Lower lobe of right lung (tissue), 2 donors: ENCODE data around the gene OR2A42. TPM values are rescaled to one million over a fixed set of nuclear protein-coding genes. Genes with fewer than 3 reads are reported as not detected.
A peak's percentile ranks its signal among the peaks of the same experiment; 100 is the strongest.
"Not testable (repeated sequence)": the region's sequence is repeated elsewhere in the genome, so short reads cannot be mapped to it uniquely, and the experiment has no call there.

Experiments used
- ATAC-seq, 2 donors: fragments of 200-7000 bp; cut with Tn5 transposase; one replicate each; pipeline ENCODE4 v1.9.1; 2020 to 2022; ENCODE audit warnings: mild to moderate bottlenecking in 2 of 2, moderate library complexity in 2 of 2
- DNase-seq: peaks from one replicate; pipeline ENCODE4 v3.0.0-alpha.2; 2020
- H3K27ac ChIP-seq: fragments of 200-600 bp; one replicate; pipeline ENCODE4 v1.8.0; 2022
- H3K27me3 ChIP-seq: fragments of 200-600 bp; one replicate; pipeline ENCODE4 v1.8.0; 2022; ENCODE audit warnings: low read depth
- H3K36me3 ChIP-seq: fragments of 200-600 bp; one replicate; pipeline ENCODE4 v1.8.0; 2022; ENCODE audit warnings: mild to moderate bottlenecking
- H3K4me1 ChIP-seq: fragments of 200-600 bp; one replicate; pipeline ENCODE4 v1.8.0; 2022
- H3K4me3 ChIP-seq: fragments of 200-600 bp; one replicate; pipeline ENCODE4 v1.8.0; 2022; ENCODE audit warnings: mild to moderate bottlenecking
- H3K9me3 ChIP-seq: fragments of 200-600 bp; one replicate; pipeline ENCODE4 v1.8.0; 2022
- intact Hi-C: fragments of 100-400 bp; cut with DNase I; formaldehyde crosslinking; loops from one replicate; pipeline ENCODE4 v1.11.0; 2022
- total RNA-seq: library from RNA; stranded (reverse); fragmentation: NEBNext Ultra II Directional; extraction: Animal tissue kit (Norgen Biotek cat#: 25700); gene quantifications from one replicate; pipeline ENCODE4 v1.2.1, GENCODE V29; 2021
- TF ChIP-seq, protein P1 (sequence below): fragments of 200-600 bp; IDR thresholded peaks from one replicate; pipeline ENCODE4 v1.8.0; 2022; ENCODE audit warnings: antibody characterized with exemption, mild to moderate bottlenecking
- donor health status: DM: no; HTN: yes; CAD: no; lungs with severe emphysema.

Gene OR2A42
- total RNA-seq, 1 donor from 2014 or later = not detected

DNA sequence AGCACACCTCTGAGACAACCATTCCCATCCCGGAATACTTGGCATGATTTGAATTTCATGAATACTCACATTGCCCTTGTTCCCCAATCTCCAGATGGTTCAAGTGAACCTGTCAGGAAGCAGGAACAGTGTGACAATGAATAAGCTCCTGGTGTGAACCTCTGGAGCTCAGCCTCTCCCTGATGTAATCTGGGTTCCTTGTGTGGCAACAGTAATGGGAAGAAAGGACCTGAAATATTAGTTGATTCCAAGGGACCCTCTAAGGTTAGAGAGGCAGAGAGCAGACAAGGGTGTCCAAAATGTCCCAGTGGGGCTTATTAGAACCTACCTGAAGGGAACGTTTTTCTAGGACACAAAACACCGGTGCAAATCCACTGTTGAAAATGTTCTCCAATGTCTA is 16.7 kb upstream of the OR2A42 start:
- no peak for DNase-seq
- Histone ChIP-seq H3K4me3 (no peak overlapping the region), H3K27ac (no peak overlapping the region), H3K27me3 (no peaks in the 10 kb centered on the region), H3K4me1 (peaks cover 5% of the 10 kb centered on the region), H3K9me3 (no peaks in the 10 kb centered on the region), H3K36me3 (no peaks in the 10 kb centered on the region)
- ATAC-seq = peak; percentile 38 to 41
- TF ChIP-seq, protein P1, sequence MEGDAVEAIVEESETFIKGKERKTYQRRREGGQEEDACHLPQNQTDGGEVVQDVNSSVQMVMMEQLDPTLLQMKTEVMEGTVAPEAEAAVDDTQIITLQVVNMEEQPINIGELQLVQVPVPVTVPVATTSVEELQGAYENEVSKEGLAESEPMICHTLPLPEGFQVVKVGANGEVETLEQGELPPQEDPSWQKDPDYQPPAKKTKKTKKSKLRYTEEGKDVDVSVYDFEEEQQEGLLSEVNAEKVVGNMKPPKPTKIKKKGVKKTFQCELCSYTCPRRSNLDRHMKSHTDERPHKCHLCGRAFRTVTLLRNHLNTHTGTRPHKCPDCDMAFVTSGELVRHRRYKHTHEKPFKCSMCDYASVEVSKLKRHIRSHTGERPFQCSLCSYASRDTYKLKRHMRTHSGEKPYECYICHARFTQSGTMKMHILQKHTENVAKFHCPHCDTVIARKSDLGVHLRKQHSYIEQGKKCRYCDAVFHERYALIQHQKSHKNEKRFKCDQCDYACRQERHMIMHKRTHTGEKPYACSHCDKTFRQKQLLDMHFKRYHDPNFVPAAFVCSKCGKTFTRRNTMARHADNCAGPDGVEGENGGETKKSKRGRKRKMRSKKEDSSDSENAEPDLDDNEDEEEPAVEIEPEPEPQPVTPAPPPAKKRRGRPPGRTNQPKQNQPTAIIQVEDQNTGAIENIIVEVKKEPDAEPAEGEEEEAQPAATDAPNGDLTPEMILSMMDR = no peak
- intact Hi-C loops = no loop called here

DNA sequence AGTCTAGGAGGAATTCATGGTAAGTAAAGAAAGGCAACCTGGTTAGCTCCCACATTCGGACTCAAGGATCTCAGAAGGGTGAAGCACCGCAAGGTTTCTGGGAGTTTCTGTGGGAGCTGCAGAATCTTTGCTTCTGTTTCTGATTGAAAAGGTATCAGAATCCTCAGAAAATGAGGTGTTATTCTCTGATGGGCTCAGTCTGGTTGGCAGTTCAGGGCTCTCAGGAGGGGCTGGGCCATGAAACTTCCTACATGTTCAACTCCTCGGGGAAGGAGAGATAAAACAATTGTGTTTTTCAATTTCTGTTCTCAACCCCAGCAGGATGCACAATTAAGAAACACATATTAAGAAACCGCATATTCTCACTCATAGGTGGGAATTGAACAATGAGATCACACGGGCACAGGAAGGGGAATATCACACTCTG is 16.1 kb upstream of the OR2A42 start:
- Histone ChIP-seq H3K9me3 (no peaks in the 10 kb centered on the region), H3K4me3 (no peak overlapping the region), H3K27ac (no peak overlapping the region), H3K27me3 (no peaks in the 10 kb centered on the region), H3K4me1 (peaks cover 5% of the 10 kb centered on the region), H3K36me3 (no peaks in the 10 kb centered on the region)
- ATAC-seq (no peak), DNase-seq (no peak)
- intact Hi-C loops = no loop called here
- TF ChIP-seq, protein P1 = no peak

DNA sequence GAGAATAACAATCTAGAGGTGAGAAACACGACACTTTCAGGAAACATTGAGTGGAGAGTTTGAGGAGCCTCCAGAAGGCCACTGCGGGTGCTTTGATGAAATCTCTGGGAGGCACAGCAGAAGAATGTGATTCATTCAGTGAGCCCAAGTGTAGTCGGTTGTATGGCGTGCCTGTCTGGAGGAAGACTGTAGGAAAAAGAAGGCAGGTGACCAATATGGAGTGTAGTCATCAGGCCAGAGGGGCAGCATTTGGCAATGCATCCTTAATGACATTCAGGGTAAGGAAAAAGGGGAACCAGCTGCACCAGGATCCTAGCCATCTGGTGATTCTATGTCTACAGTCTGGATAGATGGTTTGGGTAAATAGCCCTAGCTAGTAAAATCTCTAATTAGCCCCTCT is 12.9 kb upstream of the OR2A42 start:
- H3K27me3 ChIP-seq, H3K4me1 ChIP-seq, H3K36me3 ChIP-seq, H3K4me3 ChIP-seq, H3K9me3 ChIP-seq, DNase-seq, intact Hi-C loops, H3K27ac ChIP-seq: not testable (repeated sequence)
- peak in 1 of 2 donors; percentile 35 for ATAC-seq

DNA sequence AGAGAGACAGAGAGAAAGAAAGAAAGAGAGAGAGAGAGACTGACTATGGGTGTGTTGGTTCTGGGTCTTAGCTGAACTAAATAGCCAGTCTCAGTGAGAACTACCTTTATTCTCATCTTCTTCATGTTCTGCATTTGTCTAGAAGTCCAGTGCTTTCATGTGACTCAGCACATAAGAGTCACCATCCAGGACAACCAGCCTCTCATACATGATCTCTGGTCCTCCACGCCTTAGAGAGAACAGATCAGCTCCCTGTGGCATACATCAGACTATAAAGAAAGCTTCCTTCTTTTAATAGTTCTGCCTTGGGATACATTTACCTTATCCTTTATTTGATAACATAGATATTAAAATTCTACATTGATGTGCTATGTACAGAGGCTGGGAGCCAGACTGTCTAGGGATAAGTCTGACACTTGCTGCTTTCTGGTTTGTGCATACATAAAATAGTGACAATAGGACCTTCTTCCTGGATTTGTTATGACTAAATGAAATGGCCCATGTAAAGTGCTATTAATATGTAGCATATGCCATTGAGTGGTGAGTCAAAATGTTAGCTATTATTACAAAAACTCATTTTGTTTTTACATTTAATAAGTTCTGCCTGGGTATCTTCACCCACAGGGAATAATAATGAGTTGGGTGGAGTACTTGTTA is 8.4 kb upstream of the OR2A42 start:
- DNase-seq, H3K4me1 ChIP-seq, H3K27me3 ChIP-seq, H3K9me3 ChIP-seq, H3K4me3 ChIP-seq, H3K27ac ChIP-seq, ATAC-seq, H3K36me3 ChIP-seq, intact Hi-C loops: not testable (repeated sequence)

DNA sequence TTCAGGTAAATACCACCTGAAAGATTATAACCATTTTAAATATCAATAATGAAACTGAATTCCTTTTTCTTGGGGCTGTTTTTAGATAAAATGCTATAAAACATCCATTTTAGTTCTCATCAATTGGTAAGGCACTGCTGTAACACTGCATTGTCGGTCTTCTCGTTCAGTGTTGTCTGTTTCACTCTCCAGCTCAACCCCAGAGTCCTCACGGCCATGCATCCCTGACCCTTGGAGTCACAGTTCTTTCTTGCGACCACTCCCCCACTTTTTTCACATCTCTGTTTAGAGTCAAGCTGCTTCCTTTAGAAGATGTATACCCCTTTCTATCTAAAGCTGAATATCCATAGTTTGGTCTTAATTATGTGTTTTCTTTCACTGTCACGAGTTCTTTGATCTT is 7.6 kb upstream of the OR2A42 start:
- DNase-seq, ATAC-seq, H3K27ac ChIP-seq, intact Hi-C loops, H3K36me3 ChIP-seq, H3K9me3 ChIP-seq, H3K4me3 ChIP-seq, H3K4me1 ChIP-seq, H3K27me3 ChIP-seq: not testable (repeated sequence)

DNA sequence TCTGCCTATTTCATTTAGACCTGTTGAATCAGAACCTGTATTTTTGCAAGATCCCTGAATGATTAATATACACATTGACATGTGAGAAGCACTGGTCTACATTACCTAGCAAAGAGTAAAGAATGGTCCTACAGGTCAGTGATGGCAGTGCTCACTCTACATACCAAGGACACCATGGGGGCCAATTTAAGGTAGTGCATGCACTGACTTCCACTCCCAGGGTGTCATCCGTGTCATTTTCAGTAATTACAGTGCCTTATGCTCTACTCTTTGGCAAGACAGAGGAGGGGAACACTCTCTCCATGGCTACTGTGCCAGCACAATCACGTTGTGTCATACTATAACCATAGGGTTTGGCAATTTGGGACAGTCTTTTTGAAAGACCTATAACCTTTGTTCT is 6.0 kb upstream of the OR2A42 start:
- intact Hi-C loops, H3K4me3 ChIP-seq, H3K36me3 ChIP-seq, H3K9me3 ChIP-seq, H3K27me3 ChIP-seq, DNase-seq, H3K27ac ChIP-seq, H3K4me1 ChIP-seq: not testable (repeated sequence)
- peak; percentile 69 to 72 for ATAC-seq

DNA sequence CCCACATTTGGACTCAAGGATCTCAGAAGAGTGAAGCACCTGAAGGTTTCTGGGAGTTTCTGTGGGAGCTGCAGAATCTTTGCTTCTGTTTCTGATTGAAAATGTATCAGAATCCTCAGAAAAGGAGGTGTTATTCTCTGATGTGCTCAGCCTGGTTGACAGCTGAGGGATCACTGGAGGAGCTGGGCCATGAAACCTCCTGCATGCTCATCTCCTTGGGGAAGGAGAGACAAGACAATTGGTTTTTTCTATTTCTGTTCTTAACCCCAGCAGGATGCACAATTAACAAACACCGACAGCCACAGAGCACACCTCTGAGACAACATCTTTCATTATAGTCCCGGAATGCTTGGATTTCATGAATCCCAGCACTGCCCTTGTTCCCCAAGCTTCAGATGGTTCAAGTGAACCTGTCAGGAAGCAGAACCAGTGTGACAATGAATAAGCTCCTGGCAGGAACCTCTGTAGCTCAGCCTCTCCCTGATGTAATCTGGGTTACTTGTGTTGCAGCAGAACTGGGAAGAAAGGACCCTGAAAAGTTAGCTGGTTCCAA is 799 bp downstream of the OR2A42 start:
- intact Hi-C loops, DNase-seq, H3K27me3 ChIP-seq, H3K36me3 ChIP-seq, H3K4me3 ChIP-seq, H3K4me1 ChIP-seq, H3K27ac ChIP-seq, ATAC-seq, H3K9me3 ChIP-seq: not testable (repeated sequence)

DNA sequence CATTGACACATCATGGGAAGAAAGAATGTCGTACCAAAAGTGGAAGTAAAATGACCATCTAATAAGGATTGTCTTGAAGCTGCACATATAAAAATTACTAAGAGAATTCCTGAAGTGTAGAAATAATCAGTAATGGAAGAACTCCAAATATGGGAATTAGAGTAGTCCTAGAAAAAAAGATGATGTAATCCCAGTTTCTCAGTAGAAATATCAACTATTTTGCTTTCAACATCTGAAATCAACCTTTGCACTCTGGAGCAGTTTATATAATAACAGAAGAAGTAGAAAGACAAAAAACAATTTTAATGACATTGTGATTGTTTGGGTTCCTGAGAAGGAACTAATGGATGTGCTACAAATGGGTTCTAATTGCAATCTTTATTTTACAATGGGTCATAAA is 6.4 kb downstream of the OR2A42 start:
- H3K4me3 ChIP-seq, H3K36me3 ChIP-seq, H3K27me3 ChIP-seq, intact Hi-C loops, DNase-seq, ATAC-seq, H3K9me3 ChIP-seq, H3K27ac ChIP-seq, H3K4me1 ChIP-seq: not testable (repeated sequence)

DNA sequence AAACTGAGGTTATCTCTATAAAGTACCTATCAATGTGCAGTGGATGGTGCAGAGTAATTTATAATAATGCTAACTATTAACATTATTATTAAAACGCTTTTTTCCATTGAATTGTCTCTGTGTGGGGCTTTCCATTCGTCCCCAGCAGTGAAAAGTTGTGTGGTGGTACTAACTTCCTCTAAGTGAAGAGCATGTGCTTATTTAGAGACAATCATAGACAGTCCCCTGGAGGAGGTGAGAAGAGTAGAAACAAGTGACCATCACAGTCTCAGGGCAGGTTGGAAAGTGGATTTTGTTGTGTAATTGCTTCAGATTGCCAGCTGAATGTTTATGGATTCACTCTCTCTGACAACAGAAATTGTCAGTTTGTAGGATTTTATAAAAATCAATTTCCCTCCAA is 8.4 kb downstream of the OR2A42 start:
- DNase-seq, H3K36me3 ChIP-seq, H3K9me3 ChIP-seq, ATAC-seq, intact Hi-C loops, H3K4me1 ChIP-seq, H3K4me3 ChIP-seq, H3K27me3 ChIP-seq, H3K27ac ChIP-seq: not testable (repeated sequence)

DNA sequence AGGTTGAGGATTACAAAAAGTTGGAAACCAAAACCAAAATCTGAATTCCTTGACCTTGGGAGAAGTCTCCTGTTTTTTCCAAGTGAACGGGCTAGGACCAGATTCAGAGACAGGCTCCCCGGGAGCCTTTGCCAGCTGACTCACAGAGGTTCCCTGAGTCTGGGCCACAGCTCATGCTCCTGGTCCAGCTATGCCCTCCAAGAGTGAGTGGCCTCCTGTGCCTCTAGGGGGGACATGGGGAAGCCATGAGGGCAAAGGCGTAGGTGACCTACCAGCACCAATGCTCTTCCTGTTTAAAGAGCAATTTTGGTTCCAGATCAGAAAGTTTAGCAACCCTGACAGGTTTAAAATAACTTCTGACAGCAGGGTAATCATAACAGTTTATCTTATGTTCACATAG is 10.6 kb downstream of the OR2A42 start:
- peak; percentile 31 to 62 for ATAC-seq
- intact Hi-C loops, H3K36me3 ChIP-seq, H3K4me3 ChIP-seq, H3K4me1 ChIP-seq, H3K9me3 ChIP-seq, H3K27ac ChIP-seq, H3K27me3 ChIP-seq: not testable (repeated sequence)
- DNase-seq = peak; percentile 35

DNA sequence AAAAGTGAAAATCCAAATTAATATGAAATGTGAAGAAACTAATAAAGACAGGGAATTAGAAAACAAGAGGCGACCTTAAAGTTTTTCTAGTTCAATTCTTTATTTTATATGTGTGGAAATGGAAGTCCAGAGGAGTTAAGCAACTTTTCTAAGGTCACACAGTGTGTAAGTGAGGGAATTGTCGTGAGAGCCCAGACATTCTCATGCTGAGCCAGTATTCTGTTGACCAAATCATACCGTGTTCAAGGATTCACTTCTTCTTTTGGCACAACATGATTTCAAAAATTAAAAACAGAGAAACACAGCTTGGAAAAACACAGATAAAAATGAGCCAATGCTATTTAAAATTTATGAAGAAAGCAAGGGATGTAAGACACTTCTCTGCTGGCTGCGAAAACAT is 12.5 kb downstream of the OR2A42 start:
- intact Hi-C loops, DNase-seq, H3K27ac ChIP-seq, H3K9me3 ChIP-seq, H3K4me3 ChIP-seq, H3K27me3 ChIP-seq, H3K4me1 ChIP-seq, H3K36me3 ChIP-seq: not testable (repeated sequence)
- ATAC-seq = peak in 1 of 2 donors; percentile 63

DNA sequence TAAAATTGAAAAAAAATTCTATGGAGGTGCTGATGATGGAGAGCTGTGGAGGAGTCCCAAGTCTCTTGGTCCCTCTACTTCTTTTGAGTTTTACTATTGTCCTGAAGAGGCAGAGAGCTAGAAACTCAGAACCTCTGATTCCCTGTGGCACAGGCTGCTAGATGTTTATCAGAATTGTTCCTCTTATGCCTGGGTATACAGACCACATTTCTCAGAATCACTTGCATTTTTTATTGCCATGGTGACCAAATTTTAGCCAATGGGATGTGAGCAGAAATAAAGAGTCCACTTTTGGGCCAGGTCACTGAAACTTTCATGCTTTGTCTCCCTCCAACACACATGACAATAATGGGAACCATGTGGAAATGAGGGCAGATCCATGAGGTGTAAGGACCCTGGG is 15.7 kb downstream of the OR2A42 start:
- H3K27me3 ChIP-seq, H3K4me3 ChIP-seq, ATAC-seq, intact Hi-C loops, H3K36me3 ChIP-seq, DNase-seq, H3K27ac ChIP-seq, H3K4me1 ChIP-seq, H3K9me3 ChIP-seq: not testable (repeated sequence)
